Right lobe of liver (tissue), 6 donors: Measurements from ENCODE around the gene CHM. TPM values are rescaled to one million over a fixed set of nuclear protein-coding genes. Genes with fewer than 3 reads are reported as not detected.

Experiments used
- ATAC-seq, 4 donors: fragments of 200-7000 bp; cut with Tn5 transposase; one replicate each; pipeline ENCODE4 v1.9.1; 2020; ENCODE audit warnings: mild to moderate bottlenecking in 4 of 4, moderate library complexity in 4 of 4
- DNase-seq, 3 donors: peaks; one replicate each; pipeline ENCODE4 v3.0.0-alpha.2; 2020
- H3K27ac ChIP-seq, 3 donors: fragments of 200-600 bp; one replicate each; pipeline ENCODE4 v1.8.0; 2022
- H3K27me3 ChIP-seq, 2 donors: fragments of 200-600 bp; one replicate each; pipeline ENCODE4 v1.8.0; 2022
- H3K36me3 ChIP-seq, 4 donors: fragments of 200-600 bp; sonication (generic) in 1 of 4; one replicate each; pipeline versions ENCODE4 v1.5.1 to v1.8.0; 2017 to 2022; ENCODE audit warnings: control low read depth in 1 of 4
- H3K4me1 ChIP-seq, 4 donors: fragments of 200-600 bp; sonication (generic) in 1 of 4; one replicate each; pipeline versions ENCODE4 v1.5.1 to v1.8.0; 2017 to 2022; ENCODE audit warnings: control low read depth in 1 of 4
- H3K4me3 ChIP-seq, 3 donors: fragments of 200-600 bp; one replicate each; pipeline ENCODE4 v1.8.0; 2022
- H3K9me3 ChIP-seq, 4 donors: fragments of 200-600 bp; sonication (generic) in 1 of 4; one replicate each; pipeline versions ENCODE4 v1.5.1 to v1.8.0; 2017 to 2022; ENCODE audit warnings: control low read depth in 1 of 4
- POLR2A ChIP-seq: fragments of 450-650 bp; IDR thresholded peaks from one replicate; pipeline ENCODE4 v1.6.1; 2017; ENCODE audit warnings: antibody characterized with exemption, mild to moderate bottlenecking
- WGBS: methylation state at CpG from one replicate; pipeline ENCODE4 v1.1.6; 2018; ENCODE audit warnings: low coverage, low lambda C conversion rate; ENCODE audit not compliant: insufficient coverage; ENCODE audit errors: missing lambda C conversion rate; 5-methylcytosine and 5-hydroxymethylcytosine counted together
- intact Hi-C, 2 donors: fragments of 100-400 bp; cut with DNase I; formaldehyde crosslinking; loops; one replicate each; pipeline versions ENCODE4 v1.11.2 to v1.14.1; 2022
- total RNA-seq, 6 experiments: library from RNA; depleted of rRNA in 2 of 6; stranded (reverse); fragments of >200 nt in 2 of 6; fragmentation: NEBNext Ultra II Directional in 3 of 6; extraction: Animal tissue kit (Norgen Biotek cat#: 25700) in 3 of 6; gene quantifications; one replicate each; pipeline versions ENCODE4 v1.1.0 to v1.2.4, GENCODE V29; 2016 to 2023
- TF ChIP-seq, protein P1 (sequence below), 4 donors: fragments of 200-600 bp in 3 of 4; fragments of 450-650 bp in 1 of 4; IDR thresholded peaks; one replicate each; pipeline versions ENCODE4 v1.5.1 to v1.8.0; 2016 to 2022; ENCODE audit warnings: antibody characterized with exemption in 4 of 4, mild to moderate bottlenecking in 2 of 4
- donor health status: DM: no; HTN: yes; CAD: no.
- donor health status: DM: no; HTN: no; CAD: no.
- donor health status: DM: no; HTN: no; CAD: no.
- donor health status: DM: no; HTN: yes; CAD: no.
- donor health status: DM: no; HTN: yes; CAD: no.

The CHM gene
- total RNA-seq, 6 experiments from 2014 or later: 8.1 to 13.6 (median 9.1) TPM

DNA sequence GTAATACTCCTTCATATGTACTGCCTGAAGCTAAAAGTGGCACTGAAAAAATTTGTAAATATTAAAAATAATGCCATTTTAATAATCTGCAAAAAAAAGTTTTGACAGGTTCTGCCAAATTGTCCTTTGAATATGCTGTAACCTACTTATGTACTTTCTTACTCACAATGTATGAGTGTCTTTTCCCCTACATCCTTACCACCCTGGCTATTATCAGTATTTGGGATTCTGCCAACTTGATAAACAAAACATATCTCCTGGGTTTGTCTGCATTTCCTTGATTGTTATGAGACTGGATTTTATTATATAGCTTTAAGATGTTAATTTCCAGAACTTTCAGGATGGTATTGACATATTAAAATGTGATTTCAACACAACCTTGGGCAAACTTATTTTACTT lies 187.9 kb downstream of the CHM start:
- Histone ChIP-seq H3K9me3 (no peaks in the 10 kb centered on the region), H3K36me3 (no peaks in the 10 kb centered on the region), H3K4me1 (no peaks in the 10 kb centered on the region), H3K27me3 (no peaks in the 10 kb centered on the region), H3K27ac (no peak overlapping the region), H3K4me3 (no peak overlapping the region)
- DNase-seq: no peak
- ATAC-seq: no peak
- no peak for TF ChIP-seq POLR2A
- TF ChIP-seq, protein P1, sequence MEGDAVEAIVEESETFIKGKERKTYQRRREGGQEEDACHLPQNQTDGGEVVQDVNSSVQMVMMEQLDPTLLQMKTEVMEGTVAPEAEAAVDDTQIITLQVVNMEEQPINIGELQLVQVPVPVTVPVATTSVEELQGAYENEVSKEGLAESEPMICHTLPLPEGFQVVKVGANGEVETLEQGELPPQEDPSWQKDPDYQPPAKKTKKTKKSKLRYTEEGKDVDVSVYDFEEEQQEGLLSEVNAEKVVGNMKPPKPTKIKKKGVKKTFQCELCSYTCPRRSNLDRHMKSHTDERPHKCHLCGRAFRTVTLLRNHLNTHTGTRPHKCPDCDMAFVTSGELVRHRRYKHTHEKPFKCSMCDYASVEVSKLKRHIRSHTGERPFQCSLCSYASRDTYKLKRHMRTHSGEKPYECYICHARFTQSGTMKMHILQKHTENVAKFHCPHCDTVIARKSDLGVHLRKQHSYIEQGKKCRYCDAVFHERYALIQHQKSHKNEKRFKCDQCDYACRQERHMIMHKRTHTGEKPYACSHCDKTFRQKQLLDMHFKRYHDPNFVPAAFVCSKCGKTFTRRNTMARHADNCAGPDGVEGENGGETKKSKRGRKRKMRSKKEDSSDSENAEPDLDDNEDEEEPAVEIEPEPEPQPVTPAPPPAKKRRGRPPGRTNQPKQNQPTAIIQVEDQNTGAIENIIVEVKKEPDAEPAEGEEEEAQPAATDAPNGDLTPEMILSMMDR (IDR thresholded peaks at IDR 0.05): no peak
- intact Hi-C loops: no loop called here

GRCh38 chrX:85851418-85851817 lies 195.9 kb downstream of the CHM start:
- 11% methylated on average over 3 of the region's 3 CpGs for WGBS
- Histone ChIP-seq H3K4me3 (no peak overlapping the region), H3K27ac (no peak overlapping the region), H3K9me3 (no peaks in the 10 kb centered on the region), H3K27me3 (no peaks in the 10 kb centered on the region), H3K4me1 (no peaks in the 10 kb centered on the region), H3K36me3 (no peaks in the 10 kb centered on the region)
- intact Hi-C loops: no loop called here
- peak; percentile 53 to 82 (median 76) for ATAC-seq
- peak; percentile 45 to 51 (median 48) for DNase-seq
- TF ChIP-seq POLR2A: no peak
- TF ChIP-seq, protein P1 (IDR thresholded peaks at IDR 0.05): peak; percentile 42 to 58 (median 52)

DNA sequence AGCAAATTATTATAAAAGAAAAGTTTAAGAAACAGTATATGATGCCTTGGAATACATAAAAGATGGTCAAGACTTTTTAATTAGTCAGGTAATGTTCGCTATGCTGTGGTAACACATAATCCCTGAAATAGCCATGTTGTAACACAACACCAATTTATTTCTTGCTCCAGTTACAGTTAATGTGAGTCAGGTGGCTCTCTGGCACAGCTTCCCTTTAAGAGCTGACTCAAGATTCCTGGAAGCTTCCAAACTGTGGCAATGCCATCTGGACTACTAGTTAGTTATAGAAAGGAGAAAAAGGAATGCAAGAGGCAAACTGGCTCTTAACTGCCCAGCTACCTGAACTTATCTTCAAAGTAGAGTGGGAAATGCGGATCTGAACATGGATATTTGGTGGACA lies 210.5 kb downstream of the CHM start:
- no peak for TF ChIP-seq POLR2A
- TF ChIP-seq, protein P1 (IDR thresholded peaks at IDR 0.05): no peak
- Histone ChIP-seq H3K36me3 (no peaks in the 10 kb centered on the region), H3K27me3 (no peaks in the 10 kb centered on the region), H3K4me1 (no peaks in the 10 kb centered on the region), H3K9me3 (no peaks in the 10 kb centered on the region), H3K27ac (no peak overlapping the region), H3K4me3 (no peak overlapping the region)
- DNase-seq: no peak
- 33% methylated on average over 2 of the region's 2 CpGs for WGBS
- no peak for ATAC-seq
- intact Hi-C loops: no loop called here

DNA sequence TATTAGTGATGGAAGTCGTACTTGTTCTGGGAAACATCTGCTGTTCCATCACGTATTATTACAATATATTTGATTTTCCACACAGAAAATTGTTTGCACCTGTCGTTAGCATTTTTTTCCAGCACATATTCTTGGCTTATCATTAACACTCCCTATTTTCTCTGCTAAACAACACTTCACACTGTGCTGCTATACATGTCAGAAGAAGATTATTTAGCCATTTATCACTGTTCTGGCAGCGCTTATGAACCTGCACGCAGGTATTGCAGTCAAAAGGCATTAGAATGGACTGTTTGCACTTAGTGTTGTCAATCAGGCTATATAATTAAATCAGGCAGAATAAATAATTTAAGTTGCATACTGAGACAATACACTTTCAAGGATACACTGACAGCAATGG lies 218.6 kb downstream of the CHM start:
- WGBS: 62% methylated on average over 5 of the region's 5 CpGs
- DNase-seq (no peak), ATAC-seq (no peak)
- no peak overlapping the region for H3K4me3 ChIP-seq
- intact Hi-C loops: no loop called here
- no peak overlapping the region for H3K27ac ChIP-seq
- H3K36me3 ChIP-seq: no peaks in the 10 kb centered on the region
- H3K27me3 ChIP-seq: no peaks in the 10 kb centered on the region
- TF ChIP-seq, protein P1 (IDR thresholded peaks at IDR 0.05): no peak
- TF ChIP-seq POLR2A: no peak
- no peaks in the 10 kb centered on the region for H3K9me3 ChIP-seq
- H3K4me1 ChIP-seq: no peaks in the 10 kb centered on the region

GRCh38 chrX:85815203-85815751 lies 232.1 kb downstream of the CHM start:
- 39% methylated on average over 6 of the region's 6 CpGs for WGBS
- Histone ChIP-seq H3K27ac (no peak overlapping the region), H3K36me3 (no peaks in the 10 kb centered on the region), H3K27me3 (no peaks in the 10 kb centered on the region), H3K4me1 (no peaks in the 10 kb centered on the region), H3K9me3 (no peaks in the 10 kb centered on the region), H3K4me3 (no peak overlapping the region)
- ATAC-seq (no peak), DNase-seq (no peak)
- intact Hi-C loops: no loop called here
- TF ChIP-seq, protein P1 (IDR thresholded peaks at IDR 0.05): no peak
- no peak for TF ChIP-seq POLR2A
